Immature natural killer cell (primary cell): ENCODE data around the gene HES1. TPM values are rescaled to one million over a fixed set of nuclear protein-coding genes. Genes with fewer than 3 reads are reported as not detected.

ENCODE experiments used
- DNase-seq, 3 donors: peaks; one replicate each; pipeline ENCODE4 v3.0.0; 2022; ENCODE audit warnings: mixed read lengths in 1 of 3
- H3K27ac Mint-ChIP-seq, 6 donors: one replicate each; pipeline ENCODE4 v1.8.0; 2020; ENCODE audit warnings: mixed read lengths in 6 of 6, mild to moderate bottlenecking in 5 of 6, inconsistent platforms in 4 of 6, moderate library complexity in 3 of 6
- H3K27me3 Mint-ChIP-seq, 3 donors: one replicate each; pipeline ENCODE4 v1.8.0; 2020 to 2021; ENCODE audit warnings: low read depth in 3 of 3, mild to moderate bottlenecking in 3 of 3, mixed read lengths in 3 of 3, moderate library complexity in 3 of 3, inconsistent platforms in 1 of 3
- H3K36me3 Mint-ChIP-seq, 3 donors: one replicate each; pipeline ENCODE4 v1.8.0; 2020; ENCODE audit warnings: mixed read lengths in 3 of 3, inconsistent platforms in 2 of 3, mild to moderate bottlenecking in 2 of 3
- H3K4me1 Mint-ChIP-seq, 2 donors: one replicate each; pipeline ENCODE4 v1.8.0; 2020; ENCODE audit warnings: inconsistent platforms in 2 of 2, mild to moderate bottlenecking in 2 of 2, mixed read lengths in 2 of 2, moderate library complexity in 1 of 2
- H3K4me3 Mint-ChIP-seq, 5 donors: one replicate each; pipeline ENCODE4 v1.8.0; 2020; ENCODE audit warnings: mild to moderate bottlenecking in 5 of 5, mixed read lengths in 5 of 5, inconsistent platforms in 3 of 5, moderate library complexity in 3 of 5
- H3K9me3 Mint-ChIP-seq, 6 donors: one replicate each; pipeline ENCODE4 v1.8.0; 2020; ENCODE audit warnings: mild to moderate bottlenecking in 6 of 6, mixed read lengths in 6 of 6, inconsistent platforms in 4 of 6, moderate library complexity in 3 of 6
- polyA plus RNA-seq, 3 donors: library from polyadenylated mRNA; unstranded; fragments of 300-500 nt; fragmentation: Illumina TruSeq; gene quantifications; one replicate each; pipeline ENCODE4 v1.2.3, GENCODE V29; 2021

The HES1 gene
- polyA plus RNA-seq, 3 donors from 2014 or later = not detected

- Mint-ChIP-seq H3K27ac (no peak overlapping the region), H3K9me3 (no peaks in the 10 kb centered on the region), H3K36me3 (no peaks in the 10 kb centered on the region), H3K27me3 (peaks cover 2 to 4% (median 3%) of the 10 kb centered on the region in 3 donors), H3K4me1 (no peaks in the 10 kb centered on the region), H3K4me3 (no peak overlapping the region)
- DNase-seq = no peak
Measured at GRCh38 chr3:194183271-194183670, 47.3 kb downstream of the HES1 start.

DNA sequence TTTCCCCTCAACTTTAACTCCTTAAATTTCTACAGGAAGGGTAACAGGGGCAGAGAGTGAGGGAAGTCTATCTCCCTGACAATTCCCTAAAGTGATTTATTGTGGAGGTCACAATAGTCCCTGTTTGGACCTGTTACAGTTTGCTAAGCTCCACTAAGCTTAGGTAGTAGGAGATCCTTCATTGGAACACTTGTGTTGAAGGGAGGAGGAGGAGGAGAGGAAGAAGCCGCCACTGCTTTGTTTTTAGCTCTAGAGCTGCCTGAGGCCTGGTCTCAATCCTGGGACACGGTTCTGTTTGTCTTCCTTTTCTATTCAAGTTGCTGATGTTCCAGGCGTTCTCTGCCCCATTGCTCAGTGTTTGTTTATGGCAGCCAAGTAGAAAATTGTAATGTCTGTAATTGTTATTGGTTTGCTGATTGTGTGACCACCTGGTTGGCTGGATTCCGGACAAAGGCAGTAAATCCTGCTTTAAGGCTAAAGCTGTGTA, 48.4 kb downstream of the HES1 start:
- H3K9me3 Mint-ChIP-seq = no peaks in the 10 kb centered on the region
- no peaks in the 10 kb centered on the region for H3K4me1 Mint-ChIP-seq
- H3K27me3 Mint-ChIP-seq = peaks cover 2 to 4% (median 2%) of the 10 kb centered on the region in 3 donors
- no peak for DNase-seq
- no peak overlapping the region for H3K4me3 Mint-ChIP-seq
- H3K27ac Mint-ChIP-seq = no peak overlapping the region
- no peaks in the 10 kb centered on the region for H3K36me3 Mint-ChIP-seq

GRCh38 chr3:194184801-194185200, 48.9 kb downstream of the HES1 start:
- DNase-seq = no peak
- Mint-ChIP-seq H3K36me3 (no peaks in the 10 kb centered on the region), H3K4me1 (no peaks in the 10 kb centered on the region), H3K27ac (no peak overlapping the region), H3K9me3 (no peaks in the 10 kb centered on the region), H3K4me3 (no peak overlapping the region), H3K27me3 (peaks cover 1 to 4% (median 2%) of the 10 kb centered on the region in 3 donors)

GRCh38 chr3:194185221-194185620, 49.3 kb downstream of the HES1 start:
- Mint-ChIP-seq H3K27me3 (peaks cover 0 to 4% (median 2%) of the 10 kb centered on the region in 3 donors), H3K27ac (no peak overlapping the region), H3K4me1 (no peaks in the 10 kb centered on the region), H3K9me3 (no peaks in the 10 kb centered on the region), H3K4me3 (no peak overlapping the region), H3K36me3 (no peaks in the 10 kb centered on the region)
- DNase-seq = no peak

GRCh38 chr3:194187233-194187944, 51.4 kb downstream of the HES1 start:
- Mint-ChIP-seq H3K36me3 (no peaks in the 10 kb centered on the region), H3K27ac (no peak overlapping the region), H3K9me3 (no peaks in the 10 kb centered on the region), H3K4me1 (no peaks in the 10 kb centered on the region), H3K4me3 (no peak overlapping the region), H3K27me3 (peaks cover 0 to 4% (median 0%) of the 10 kb centered on the region in 3 donors)
- DNase-seq = no peak

Other genes with a start within 250 kb of the HES1 start
- not detected for gene CPN2, start 215.2 kb downstream of the HES1 start, polyA plus RNA-seq
- gene LRRC15, start 233.6 kb downstream of the HES1 start, polyA plus RNA-seq = not detected